Mononuclear cell (primary cell): ENCODE results near the gene PCDHGB7. TPM values are rescaled to one million over a fixed set of nuclear protein-coding genes. Genes with fewer than 3 reads are reported as not detected.
"Not testable (repeated sequence)": the region's sequence is repeated elsewhere in the genome, so short reads cannot be mapped to it uniquely, and the experiment has no call there.

ENCODE experiments used
- H3K27me3 ChIP-seq: 2 replicates; pipeline ENCODE4 v1.6.0; 2011; ENCODE audit warnings: low read length, control low read depth; ENCODE audit not compliant: insufficient read depth
- H3K4me1 ChIP-seq: 2 replicates; pipeline ENCODE4 v1.5.1; 2011; ENCODE audit warnings: mild to moderate bottlenecking, low read length, control low read depth; ENCODE audit not compliant: insufficient read depth
- H3K4me3 ChIP-seq: 2 replicates; pipeline ENCODE4 v1.5.1; 2011; ENCODE audit warnings: mild to moderate bottlenecking, low read length, moderate library complexity
- H3K9me3 ChIP-seq: 2 replicates; pipeline ENCODE4 v1.5.1; 2011; ENCODE audit warnings: low read depth, mild to moderate bottlenecking, control low read depth, low read length
- total RNA-seq: library from RNA; depleted of rRNA; stranded (reverse); fragments of >200 nt; gene quantifications from one replicate; pipeline ENCODE4 v1.2.3, GENCODE V29; 2012

Gene PCDHGB7
- total RNA-seq = 0.31 TPM

DNA sequence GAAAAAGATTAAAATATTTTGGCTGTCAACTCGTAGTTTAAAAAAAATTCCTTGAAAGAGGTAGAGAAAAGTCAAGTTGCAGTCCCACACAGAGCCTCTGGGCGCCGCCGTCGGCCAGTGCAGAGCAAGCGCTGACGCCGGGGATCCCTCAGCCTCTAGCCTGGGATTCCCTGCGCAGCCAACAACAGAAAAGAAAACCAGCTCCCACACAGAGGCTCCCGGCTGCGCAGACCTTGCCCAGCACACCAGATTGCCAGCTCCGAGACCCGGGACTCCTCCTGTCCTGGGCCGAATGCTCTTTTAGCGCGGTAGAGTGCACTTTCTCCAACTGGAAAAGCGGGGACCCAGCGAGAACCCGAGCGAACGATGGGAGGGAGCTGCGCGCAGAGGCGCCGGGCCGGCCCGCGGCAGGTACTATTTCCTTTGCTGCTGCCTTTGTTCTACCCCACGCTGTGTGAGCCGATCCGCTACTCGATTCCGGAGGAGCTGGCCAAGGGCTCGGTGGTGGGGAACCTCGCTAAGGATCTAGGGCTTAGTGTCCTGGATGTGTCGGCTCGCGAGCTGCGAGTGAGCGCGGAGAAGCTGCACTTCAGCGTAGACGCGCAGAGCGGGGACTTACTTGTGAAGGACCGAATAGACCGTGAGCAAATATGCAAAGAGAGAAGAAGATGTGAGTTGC is at the start of gene PCDHGB7:
PCDHGB7 (plus strand) TSS at position 184 of the 679 bp plus-strand sequence; CDS start at position 367, 183 bp downstream.
- peaks cover 98% of the 10 kb centered on the region for H3K27me3 ChIP-seq

GRCh38 chr5:141369994-141370848 is 47.3 kb upstream of the PCDHGB7 start, which contains the start of gene PCDHGB3:
TSS of gene PCDHGB3 (plus strand) at chr5:141370242. CDS start at chr5:141370395, 153 bp downstream.
- Histone ChIP-seq H3K9me3 (peaks cover 15% of the 10 kb centered on the region), H3K4me1 (peaks cover 5% of the 10 kb centered on the region), H3K27me3 (peaks cover 98% of the 10 kb centered on the region), H3K4me3 (no peak within 1 kb of the TSS)

More for the DNA sequence above, at the start of gene PCDHGB7:
- peaks cover 23% of the 10 kb centered on the region for H3K4me1 ChIP-seq
- H3K9me3 ChIP-seq, H3K4me3 ChIP-seq: not testable (repeated sequence)

- Histone ChIP-seq H3K27me3 (peaks cover 88% of the 10 kb centered on the region), H3K4me1 (peaks cover 5% of the 10 kb centered on the region), H3K4me3 (no peak overlapping the region), H3K9me3 (peaks cover 12% of the 10 kb centered on the region)
These were observed 45.7 kb upstream of the PCDHGB7 start for GRCh38 chr5:141371572-141372475.

DNA sequence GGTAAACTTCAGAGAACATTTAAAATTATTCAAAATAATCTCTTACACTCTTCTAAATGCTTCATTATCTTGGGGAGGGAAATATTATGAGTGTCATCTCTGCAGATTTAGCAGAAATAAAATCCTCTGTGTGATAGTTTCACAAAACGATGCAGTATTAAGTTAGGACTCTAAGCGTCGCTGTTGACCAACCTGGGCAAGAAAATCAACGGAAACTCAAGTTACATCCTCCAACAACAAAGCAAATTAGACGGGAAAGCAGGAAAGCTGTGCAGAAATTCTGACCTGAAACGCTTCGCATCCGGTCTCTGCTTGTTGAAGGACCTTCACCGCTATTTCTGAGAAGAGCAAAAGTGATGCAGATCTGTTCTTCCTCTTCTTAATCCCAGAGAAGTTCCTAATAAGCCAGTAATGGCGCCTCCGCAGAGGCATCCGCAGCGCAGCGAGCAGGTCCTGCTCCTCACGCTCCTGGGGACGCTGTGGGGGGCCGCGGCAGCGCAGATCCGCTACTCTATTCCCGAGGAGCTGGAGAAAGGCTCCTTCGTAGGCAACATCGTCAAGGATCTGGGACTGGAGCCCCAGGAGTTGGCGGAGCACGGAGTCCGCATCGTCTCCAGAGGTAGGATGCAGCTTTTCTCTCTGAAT is 43.7 kb upstream of the PCDHGB7 start, which contains the start of gene PCDHGA6:
PCDHGA6 (plus strand) TSS at position 219 of the 645 bp plus-strand sequence; CDS start at position 412, 193 bp downstream.
- Histone ChIP-seq H3K27me3 (peaks cover 81% of the 10 kb centered on the region), H3K9me3 (peaks cover 16% of the 10 kb centered on the region), H3K4me1 (peaks cover 5% of the 10 kb centered on the region), H3K4me3 (no peak within 1 kb of the TSS)

DNA sequence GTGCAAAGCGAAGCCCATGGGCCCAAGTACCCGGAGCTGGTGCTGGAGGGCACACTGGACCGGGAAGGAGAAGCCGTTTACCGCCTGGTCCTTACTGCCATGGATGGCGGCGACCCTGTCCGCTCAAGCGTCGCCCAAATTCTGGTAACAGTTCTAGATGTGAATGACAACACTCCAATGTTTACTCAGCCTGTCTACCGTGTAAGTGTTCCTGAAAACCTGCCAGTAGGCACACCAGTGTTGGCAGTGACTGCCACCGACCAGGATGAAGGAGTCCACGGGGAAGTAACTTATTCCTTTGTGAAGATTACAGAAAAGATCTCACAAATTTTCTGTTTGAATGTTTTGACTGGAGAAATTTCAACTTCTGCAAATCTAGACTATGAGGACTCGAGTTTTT is 42.9 kb upstream of the PCDHGB7 start:
- Histone ChIP-seq H3K4me3 (no peak overlapping the region), H3K27me3 (peaks cover 76% of the 10 kb centered on the region), H3K4me1 (peaks cover 5% of the 10 kb centered on the region), H3K9me3 (peaks cover 16% of the 10 kb centered on the region)

- not testable (repeated sequence) for H3K4me1 ChIP-seq
- Histone ChIP-seq H3K9me3 (peaks cover 16% of the 10 kb centered on the region), H3K27me3 (peaks cover 74% of the 10 kb centered on the region)
These were observed 41.9 kb upstream of the PCDHGB7 start for GRCh38 chr5:141375444-141376155.

DNA sequence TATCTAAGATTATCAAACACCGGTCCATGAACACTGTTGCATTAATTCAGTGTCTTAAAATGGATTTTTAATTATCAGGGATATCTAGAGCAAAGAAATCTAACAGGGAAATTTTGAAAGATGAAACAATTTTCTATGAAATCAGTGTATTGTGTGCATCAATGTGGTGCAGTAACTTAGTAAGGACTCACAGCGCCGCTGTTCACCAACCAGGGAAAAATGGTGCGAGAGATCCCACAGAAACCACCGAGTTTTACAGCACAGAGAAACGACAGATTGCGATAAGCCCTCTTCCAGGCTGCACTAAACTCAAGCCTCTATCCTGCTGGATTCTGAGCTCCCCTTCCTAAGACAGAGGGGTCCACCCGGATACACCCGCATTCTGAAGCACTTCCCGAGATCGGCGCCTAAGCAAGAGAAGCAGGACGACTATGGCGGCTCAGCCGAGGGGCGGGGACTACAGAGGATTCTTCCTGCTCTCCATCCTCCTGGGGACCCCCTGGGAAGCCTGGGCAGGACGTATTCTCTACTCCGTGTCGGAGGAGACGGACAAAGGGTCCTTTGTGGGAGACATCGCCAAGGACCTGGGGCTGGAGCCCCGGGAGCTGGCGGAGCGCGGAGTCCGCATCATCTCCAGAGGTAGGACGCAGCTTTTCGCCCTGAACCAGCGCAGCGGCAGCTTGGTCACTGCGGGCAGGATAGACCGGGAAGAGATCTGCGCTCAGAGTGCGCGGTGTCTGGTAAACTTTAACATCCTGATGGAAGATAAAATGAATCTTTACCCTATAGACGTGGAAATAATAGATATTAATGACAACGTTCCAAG is 34.8 kb upstream of the PCDHGB7 start, which contains the start of gene PCDHGA7:
PCDHGA7 (plus strand) TSS at position 274 of the 826 bp plus-strand sequence; CDS start at position 432, 158 bp downstream.
- Histone ChIP-seq H3K9me3 (peaks cover 8% of the 10 kb centered on the region), H3K27me3 (peaks cover 83% of the 10 kb centered on the region), H3K4me3 (peak within 1 kb of the TSS; percentile 7), H3K4me1 (no peaks in the 10 kb centered on the region)

More at GRCh38 chr5:141375444-141376155, 41.9 kb upstream of the PCDHGB7 start:
- not testable (repeated sequence) for H3K4me3 ChIP-seq

DNA sequence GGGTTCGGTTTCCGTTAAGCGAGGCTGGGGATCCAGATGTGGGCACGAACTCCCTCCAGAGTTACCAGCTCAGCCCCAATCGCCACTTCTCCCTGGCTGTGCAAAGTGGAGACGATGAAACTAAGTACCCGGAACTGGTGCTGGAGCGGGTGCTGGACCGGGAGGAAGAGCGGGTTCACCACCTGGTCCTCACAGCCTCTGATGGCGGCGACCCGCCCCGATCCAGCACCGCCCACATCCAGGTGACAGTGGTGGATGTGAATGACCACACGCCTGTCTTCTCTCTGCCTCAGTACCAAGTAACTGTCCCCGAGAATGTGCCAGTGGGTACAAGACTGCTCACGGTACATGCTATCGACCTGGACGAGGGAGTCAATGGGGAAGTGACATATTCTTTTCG is 34.1 kb upstream of the PCDHGB7 start:
- no peaks in the 10 kb centered on the region for H3K4me1 ChIP-seq
- H3K4me3 ChIP-seq = no peak overlapping the region
- peaks cover 84% of the 10 kb centered on the region for H3K27me3 ChIP-seq
- H3K9me3 ChIP-seq = peaks cover 8% of the 10 kb centered on the region

GRCh38 chr5:141384471-141385267 is 32.8 kb upstream of the PCDHGB7 start:
- no peaks in the 10 kb centered on the region for H3K4me1 ChIP-seq
- no peak overlapping the region for H3K4me3 ChIP-seq
- H3K9me3 ChIP-seq = peaks cover 8% of the 10 kb centered on the region
- H3K27me3 ChIP-seq = peaks cover 89% of the 10 kb centered on the region

DNA sequence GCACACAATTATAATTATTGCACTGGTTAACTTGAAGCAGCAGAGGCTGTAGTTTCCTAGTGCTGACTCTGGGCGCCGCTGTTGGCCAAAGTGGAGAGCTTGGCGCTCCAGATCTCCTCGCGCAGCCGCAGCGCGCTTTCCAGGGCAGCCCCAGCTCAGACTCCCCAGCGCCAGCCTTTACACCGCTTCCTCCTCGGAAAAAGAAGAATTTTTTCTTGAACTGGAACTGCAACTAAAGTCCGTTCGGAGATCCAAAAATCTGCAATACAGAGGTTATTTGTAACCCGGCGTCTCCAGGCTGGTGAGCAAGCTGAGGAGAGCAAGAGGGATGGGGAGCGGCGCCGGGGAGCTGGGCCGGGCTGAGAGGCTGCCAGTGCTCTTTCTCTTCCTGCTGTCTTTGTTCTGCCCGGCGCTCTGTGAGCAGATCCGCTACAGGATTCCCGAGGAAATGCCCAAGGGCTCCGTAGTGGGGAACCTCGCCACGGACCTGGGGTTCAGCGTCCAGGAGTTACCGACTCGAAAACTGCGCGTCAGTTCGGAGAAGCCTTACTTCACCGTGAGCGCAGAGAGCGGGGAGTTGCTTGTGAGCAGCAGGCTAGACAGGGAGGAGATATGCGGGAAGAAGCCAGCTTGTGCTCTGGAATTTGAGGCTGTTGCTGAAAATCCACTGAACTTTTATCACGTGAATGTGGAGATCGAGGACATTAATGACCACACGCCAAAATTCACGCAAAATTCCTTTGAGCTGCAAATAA is 29.7 kb upstream of the PCDHGB7 start, which contains the start of gene PCDHGB4:
PCDHGB4 (plus strand) TSS at position 142 of the 755 bp plus-strand sequence; CDS start at position 329, 187 bp downstream.
- H3K27me3 ChIP-seq = peaks cover 91% of the 10 kb centered on the region
- not testable (repeated sequence) for H3K4me3 ChIP-seq, H3K4me1 ChIP-seq, H3K9me3 ChIP-seq

DNA sequence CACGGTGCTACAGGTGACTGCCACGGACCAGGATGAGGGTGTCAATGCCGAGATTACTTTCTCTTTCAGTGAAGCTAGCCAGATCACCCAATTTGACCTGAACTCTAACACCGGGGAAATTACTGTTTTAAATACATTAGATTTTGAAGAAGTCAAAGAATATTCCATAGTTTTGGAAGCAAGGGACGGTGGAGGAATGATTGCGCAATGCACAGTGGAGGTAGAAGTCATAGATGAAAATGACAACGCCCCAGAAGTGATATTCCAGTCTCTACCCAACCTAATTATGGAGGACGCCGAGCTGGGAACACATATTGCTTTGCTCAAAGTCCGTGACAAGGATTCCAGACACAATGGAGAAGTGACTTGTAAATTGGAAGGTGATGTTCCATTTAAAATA is 28.8 kb upstream of the PCDHGB7 start:
- peaks cover 9% of the 10 kb centered on the region for H3K9me3 ChIP-seq
- no peak overlapping the region for H3K4me3 ChIP-seq
- no peaks in the 10 kb centered on the region for H3K4me1 ChIP-seq
- peaks cover 91% of the 10 kb centered on the region for H3K27me3 ChIP-seq
